Lower leg skin (tissue), 3 donors: Measurements from ENCODE around the gene CDH23.

Experiments used
- CTCF ChIP-seq, 3 donors: fragments of 450-650 bp; IDR thresholded peaks; one replicate each; pipeline ENCODE4 v1.5.1; 2016; ENCODE audit warnings: antibody characterized with exemption in 3 of 3, mild to moderate bottlenecking in 3 of 3, moderate library complexity in 2 of 3
- POLR2A ChIP-seq, 2 donors: fragments of 450-650 bp; IDR thresholded peaks; one replicate each; pipeline ENCODE4 v1.6.1; 2016 to 2017; ENCODE audit warnings: antibody characterized with exemption in 2 of 2, mild to moderate bottlenecking in 1 of 2, moderate library complexity in 1 of 2

DNA sequence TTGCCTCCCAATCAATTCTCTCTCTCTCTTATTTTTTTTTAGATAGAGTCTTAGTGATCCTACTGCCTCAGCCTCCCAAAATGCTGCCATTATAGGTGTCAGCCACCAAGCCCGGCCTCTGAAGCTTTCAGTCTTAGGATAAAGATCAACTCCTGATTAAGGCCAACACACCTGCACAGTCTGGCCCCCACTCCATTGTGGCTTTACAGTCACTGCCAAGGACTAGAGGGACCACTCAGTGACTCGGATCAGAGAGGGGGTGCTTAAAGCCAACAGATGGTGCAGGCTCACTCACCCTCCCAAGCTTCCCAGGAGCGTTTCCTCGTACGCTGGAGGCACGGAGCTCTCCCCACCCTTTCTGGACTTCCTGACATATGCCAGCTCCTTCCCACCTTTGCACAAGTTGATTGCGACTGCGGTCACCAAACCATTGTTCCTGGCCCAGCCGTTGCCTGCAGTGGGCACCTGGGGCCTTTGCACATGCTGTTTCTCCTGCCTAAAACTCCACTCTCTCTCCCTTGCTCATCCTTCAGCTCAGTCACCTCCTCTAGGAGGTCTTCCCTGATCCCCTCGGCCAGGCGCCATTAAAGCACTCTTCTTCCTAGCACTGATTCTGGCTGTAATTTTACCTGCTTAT, 1.7 kb upstream of the CDH23 start:
- no peak for TF ChIP-seq CTCF (IDR thresholded peaks at IDR 0.05)
- no peak for TF ChIP-seq POLR2A (IDR thresholded peaks at IDR 0.05)
